HCT116 (cell line): ENCODE data around the gene HDDC3. TPM values are rescaled to one million over a fixed set of nuclear protein-coding genes. Genes with fewer than 3 reads are reported as not detected.

Experiments used
- ATAC-seq: fragments of 200-7000 bp; cut with Tn5 transposase; 2 replicates; pipeline ENCODE4 v1.9.1; 2020; ENCODE audit warnings: mild to moderate bottlenecking, moderate library complexity
- BruUV-seq: library from RNA; stranded (reverse); fragments of 400-500 nt; replicated peaks from 2 replicates; lab custom pipeline; 2021; lab: Mats Ljungman, UMichigan
- CTCF ChIA-PET: fragments of 300-600 bp; sonication (Branson Sonifier 250); formaldehyde crosslinking; loops from one replicate; lab custom pipeline; 2021; ENCODE audit warnings: antibody characterized with exemption; lab: Charles Lee
- POLR2A ChIA-PET: fragments of 300-600, 350-600 bp; sonication (Branson Sonifier 250); formaldehyde crosslinking; loops from one replicate; lab custom pipeline; 2021; ENCODE audit warnings: antibody characterized with exemption; lab: Charles Lee
- RAD21 ChIA-PET, 2 experiments: fragments of 300-600 bp; sonication (Branson Sonifier 250); formaldehyde crosslinking; loops; one replicate each; lab custom pipeline; 2023; ENCODE audit warnings: low total read pairs in 2 of 2; ENCODE audit not compliant: uncharacterized antibody in 2 of 2, unreplicated experiment in 2 of 2, low non-redundant PET in 1 of 2; lab: Charles Lee
- DNase-seq: peaks from one replicate; pipeline ENCODE4 v3.0.0-alpha.2; 2010; ENCODE audit warnings: low read depth, low spot score
- H2AFZ ChIP-seq: fragments of 200-600 bp; shearing (Covaris generic), sonication (generic); 2 replicates; pipeline ENCODE4 v1.6.1; 2017; ENCODE audit warnings: low read depth, mixed run types, mixed read lengths, antibody characterized with exemption, low read length; ENCODE audit not compliant: poor library complexity, severe bottlenecking
- H3K27ac ChIP-seq: 2 replicates; pipeline ENCODE4 v1.5.1; 2012; ENCODE audit warnings: low read depth, low read length
- H3K27me3 ChIP-seq: fragments of 200-600 bp; sonication (generic); 2 replicates; pipeline ENCODE4 v1.6.1; 2016; ENCODE audit warnings: mixed run types, low read length, mixed read lengths; ENCODE audit not compliant: insufficient read depth
- H3K36me3 ChIP-seq, 2 experiments: fragments of 200-500 bp in 1 of 2; fragments of 200-600 bp in 1 of 2; sonication (Bioruptor generic) in 1 of 2; sonication (generic) in 1 of 2; 2 replicates each; pipeline versions ENCODE4 v1.5.1 to v1.6.1; 2014 to 2016; ENCODE audit warnings: low read length in 2 of 2, inconsistent platforms in 1 of 2, mixed read lengths in 1 of 2, mixed run types in 1 of 2; ENCODE audit not compliant: insufficient read depth in 2 of 2, control insufficient read depth in 1 of 2
- H3K4me1 ChIP-seq, 2 experiments: fragments of 200-600 bp in 1 of 2; sonication (generic) in 1 of 2; 2 replicates each; pipeline versions ENCODE4 v1.5.1 to v1.6.1; 2012 to 2017; ENCODE audit warnings: low read length in 2 of 2, inconsistent platforms in 1 of 2, mild to moderate bottlenecking in 1 of 2, mixed read lengths in 1 of 2, mixed run types in 1 of 2, moderate library complexity in 1 of 2; ENCODE audit not compliant: insufficient read depth in 2 of 2, control insufficient read depth in 1 of 2
- H3K4me2 ChIP-seq: fragments of 200-600 bp; sonication (generic); 2 replicates; pipeline ENCODE4 v1.6.1; 2017; ENCODE audit warnings: mixed run types, low read length, mixed read lengths
- H3K4me3 ChIP-seq, 2 experiments: fragments of 200-600 bp in 1 of 2; sonication (generic) in 1 of 2; replicated peaks in 1 of 2; 2 replicates each; pipeline ENCODE4 v1.5.1; 2011 to 2016; ENCODE audit warnings: low read length in 2 of 2, control low read depth in 1 of 2, low read depth in 1 of 2, mild to moderate bottlenecking in 1 of 2, mixed read lengths in 1 of 2, mixed run types in 1 of 2
- H3K79me2 ChIP-seq: fragments of 200-600 bp; sonication (generic); 2 replicates; pipeline ENCODE4 v1.6.1; 2017; ENCODE audit warnings: mild to moderate bottlenecking, mixed run types, low read length, moderate library complexity, mixed read lengths; ENCODE audit not compliant: insufficient read depth
- H3K9ac ChIP-seq: fragments of 200-600 bp; sonication (generic); 2 replicates; pipeline ENCODE4 v1.6.1; 2016; ENCODE audit warnings: low read length, mixed read lengths
- H3K9me2 ChIP-seq: fragments of 200-600 bp; sonication (generic), shearing (Covaris generic); 2 replicates; pipeline ENCODE4 v1.6.1; 2017; ENCODE audit warnings: mixed run types, mild to moderate bottlenecking, moderate library complexity; ENCODE audit not compliant: insufficient read depth
- H3K9me3 ChIP-seq, 2 experiments: fragments of 200-500 bp in 1 of 2; fragments of 200-600 bp in 1 of 2; sonication (Bioruptor generic) in 1 of 2; sonication (generic) in 1 of 2; 2 replicates each; pipeline ENCODE4 v1.6.1; 2014 to 2017; ENCODE audit warnings: low read length in 2 of 2, mixed read lengths in 2 of 2, inconsistent platforms in 1 of 2, low read depth in 1 of 2, mild to moderate bottlenecking in 1 of 2, mixed run types in 1 of 2, moderate library complexity in 1 of 2; ENCODE audit not compliant: control insufficient read depth in 1 of 2, insufficient read depth in 1 of 2
- H4K20me1 ChIP-seq: fragments of 200-600 bp; sonication (generic), shearing (Covaris generic); 2 replicates; pipeline ENCODE4 v1.6.1; 2017; ENCODE audit warnings: mixed run types, mild to moderate bottlenecking, moderate library complexity; ENCODE audit not compliant: insufficient read depth
- ATF3 ChIP-seq: IDR thresholded peaks from 2 replicates; pipeline ENCODE4 v1.6.1; 2012
- CBX3 ChIP-seq: IDR thresholded peaks from 2 replicates; pipeline ENCODE4 v1.6.1; 2012; ENCODE audit warnings: low read depth
- CTCF ChIP-seq, 3 experiments: fragments of 200-600 bp in 1 of 3; sonication (generic) in 1 of 3; IDR thresholded peaks in 2 of 3; conservative IDR thresholded peaks in 1 of 3; 2 replicates each; pipeline ENCODE4 v1.5.1; 2012 to 2017; ENCODE audit warnings: low read depth in 2 of 3, low read length in 2 of 3, antibody characterized with exemption in 1 of 3, borderline replicate concordance in 1 of 3, control low read depth in 1 of 3, mild to moderate bottlenecking in 1 of 3, mixed read lengths in 1 of 3, mixed run types in 1 of 3, moderate library complexity in 1 of 3; ENCODE audit not compliant: insufficient read depth in 1 of 3
- ELF1 ChIP-seq: IDR thresholded peaks from 2 replicates; pipeline ENCODE4 v1.6.1; 2012; ENCODE audit warnings: low read depth, borderline replicate concordance
- EZH2phosphoT487 ChIP-seq: fragments of 200-600 bp; IDR thresholded peaks from 2 replicates; pipeline ENCODE4 v1.6.1; 2018; ENCODE audit warnings: antibody characterized with exemption, borderline replicate concordance
- FOSL1 ChIP-seq: IDR thresholded peaks from 2 replicates; pipeline ENCODE4 v1.6.1; 2012; ENCODE audit warnings: low read depth
- JUND ChIP-seq: IDR thresholded peaks from 2 replicates; pipeline ENCODE4 v1.6.1; 2012
- MAX ChIP-seq: IDR thresholded peaks from 2 replicates; pipeline ENCODE4 v1.6.1; 2012
- POLR2A ChIP-seq: IDR thresholded peaks from 2 replicates; pipeline ENCODE4 v1.7.0; 2011; ENCODE audit warnings: borderline replicate concordance; ENCODE audit not compliant: insufficient read depth, insufficient read length; ENCODE audit errors: extremely low read depth
- RAD21 ChIP-seq: IDR thresholded peaks from 2 replicates; pipeline ENCODE4 v1.6.1; 2012; ENCODE audit warnings: low read depth, mild to moderate bottlenecking
- REST ChIP-seq: IDR thresholded peaks from 2 replicates; pipeline ENCODE4 v1.6.1; 2012; ENCODE audit warnings: low read depth
- SP1 ChIP-seq: IDR thresholded peaks from 2 replicates; pipeline ENCODE4 v1.6.1; 2012; ENCODE audit warnings: low read depth
- SRF ChIP-seq: IDR thresholded peaks from 2 replicates; pipeline ENCODE4 v1.6.1; 2012; ENCODE audit warnings: low read depth
- TCF7L2 ChIP-seq: IDR thresholded peaks from 2 replicates; pipeline ENCODE4 v1.7.0; 2011; ENCODE audit warnings: borderline replicate concordance, inconsistent platforms; ENCODE audit not compliant: insufficient read depth, insufficient read length; ENCODE audit errors: extremely low read depth
- YY1 ChIP-seq: IDR thresholded peaks from 2 replicates; pipeline ENCODE4 v1.6.1; 2011; ENCODE audit warnings: low read length, low read depth, moderate library complexity, mild to moderate bottlenecking; ENCODE audit not compliant: insufficient replicate concordance; ENCODE audit errors: extremely low read depth
- intact Hi-C: fragments of 100-400 bp; cut with micrococcal nuclease; formaldehyde crosslinking; loops from 2 replicates; pipeline ENCODE4 v1.10.0; 2022
- total RNA-seq: library from RNA; stranded (reverse); gene quantifications from one replicate; pipeline ENCODE4 v1.2.1, GENCODE V29; 2021; ENCODE audit not compliant: unreplicated experiment

The HDDC3 gene
- total RNA-seq, 1 experiment from 2014 or later, result 20.4 TPM

- Histone ChIP-seq H3K9me3 (no peaks in the 10 kb centered on the region), H3K4me2 (no peak overlapping the region), H3K9me2 (no peaks in the 10 kb centered on the region), H3K4me1 (peaks cover 0 to 18% of the 10 kb centered on the region in 2 experiments; a peak in 2 of 4 replicates), H4K20me1 (no peaks in the 10 kb centered on the region), H3K36me3 (no peaks in the 10 kb centered on the region), H3K9ac (no peak overlapping the region), H3K27me3 (no peaks in the 10 kb centered on the region), H3K79me2 (no peaks in the 10 kb centered on the region), H3K4me3 (no peak overlapping the region), H2AFZ (no peak overlapping the region), H3K27ac (no peak overlapping the region)
- RAD21 ChIA-PET, result interaction anchor here in 1 of 2 experiments (0.6 kb wide), 1 partner anchor 13 kb away, joined by 3 read pairs; no protein-coding TSS in a partner anchor
- ATAC-seq (no peak), DNase-seq (no peak)
- TF ChIP-seq CBX3 (no peak), YY1 (no peak), REST (no peak), ELF1 (no peak), MAX (no peak), JUND (no peak), ATF3 (no peak), CTCF (IDR thresholded peaks at IDR 0.05 in 2 of 3, conservative IDR thresholded peaks at IDR 0.05 in 1 of 3; ENCODE audit: borderline replicate concordance in 1 of 3, insufficient read depth in 1 of 3, low read depth in 2 of 3, low read length in 2 of 3) (no peak), FOSL1 (no peak), SP1 (no peak), SRF (no peak), RAD21 (no peak), POLR2A (no peak), EZH2phosphoT487 (no peak), TCF7L2 (no peak)
- CTCF ChIA-PET, result interaction anchor here (1.2 kb wide), 1 partner anchor 42 kb away, joined by 3 read pairs; no protein-coding TSS in a partner anchor
- intact Hi-C loops, result loop anchor here (5.0 kb wide), 1 partner anchor 407 kb away; no protein-coding TSS in a partner anchor
- no TSS peak for BruUV-seq
- POLR2A ChIA-PET, result no interaction called here
Measured at GRCh38 chr15:90889313-90889730, 43.0 kb downstream of the HDDC3 start.
